Superior temporal gyrus (tissue), 1 donor: ENCODE results near the gene TMEM198.

Source experiments
- DNase-seq: peaks from one replicate; pipeline ENCODE4 v3.0.0-alpha.2; 2016; ENCODE audit errors: extremely low spot score

The TMEM198 gene

GRCh38 chr2:219562049-219563020 lies 18.5 kb downstream of the TMEM198 start:
- no peak for DNase-seq

GRCh38 chr2:219563271-219563928 lies 19.6 kb downstream of the TMEM198 start:
- no peak for DNase-seq

GRCh38 chr2:219565130-219566080 lies 21.6 kb downstream of the TMEM198 start:
- DNase-seq, result no peak

GRCh38 chr2:219566640-219567039 lies 22.8 kb downstream of the TMEM198 start:
- DNase-seq, result no peak

GRCh38 chr2:219567131-219567530 lies 23.3 kb downstream of the TMEM198 start:
- DNase-seq, result no peak

GRCh38 chr2:219567791-219568361 lies 24.0 kb downstream of the TMEM198 start:
- DNase-seq, result no peak

DNA sequence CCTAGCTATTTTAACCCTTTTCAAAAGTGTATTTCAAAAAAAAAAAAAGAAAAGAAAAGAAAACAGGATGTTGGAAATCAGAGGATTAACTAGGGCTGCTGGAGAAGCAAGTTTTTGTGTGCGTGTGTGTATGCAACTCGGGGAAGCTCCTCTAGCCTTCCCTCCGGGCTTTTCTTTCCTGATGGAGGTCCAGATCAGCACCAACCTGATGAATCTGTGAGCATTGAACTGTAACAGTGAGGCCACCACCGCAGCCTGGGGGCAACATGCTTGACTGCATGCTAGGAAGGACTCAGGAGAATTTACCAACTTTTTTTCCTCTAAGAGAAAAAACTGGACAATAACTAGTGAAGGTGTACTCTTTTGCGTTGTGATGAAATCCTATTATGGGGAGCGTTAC lies 25.2 kb downstream of the TMEM198 start:
- DNase-seq, result no peak

GRCh38 chr2:219569635-219570034 lies 25.8 kb downstream of the TMEM198 start:
- no peak for DNase-seq

- DNase-seq, result no peak
Observed at GRCh38 chr2:219570194-219570923, 26.5 kb downstream of the TMEM198 start.

GRCh38 chr2:219570924-219571310 lies 27.1 kb downstream of the TMEM198 start:
- no peak for DNase-seq

- DNase-seq, result no peak
Observed at GRCh38 chr2:219571311-219572236, 27.7 kb downstream of the TMEM198 start, which contains the start of gene OBSL1. Gene OBSL1 (minus strand): TSS chr2:219571539. CDS start chr2:219571232, 307 bp downstream.

DNA sequence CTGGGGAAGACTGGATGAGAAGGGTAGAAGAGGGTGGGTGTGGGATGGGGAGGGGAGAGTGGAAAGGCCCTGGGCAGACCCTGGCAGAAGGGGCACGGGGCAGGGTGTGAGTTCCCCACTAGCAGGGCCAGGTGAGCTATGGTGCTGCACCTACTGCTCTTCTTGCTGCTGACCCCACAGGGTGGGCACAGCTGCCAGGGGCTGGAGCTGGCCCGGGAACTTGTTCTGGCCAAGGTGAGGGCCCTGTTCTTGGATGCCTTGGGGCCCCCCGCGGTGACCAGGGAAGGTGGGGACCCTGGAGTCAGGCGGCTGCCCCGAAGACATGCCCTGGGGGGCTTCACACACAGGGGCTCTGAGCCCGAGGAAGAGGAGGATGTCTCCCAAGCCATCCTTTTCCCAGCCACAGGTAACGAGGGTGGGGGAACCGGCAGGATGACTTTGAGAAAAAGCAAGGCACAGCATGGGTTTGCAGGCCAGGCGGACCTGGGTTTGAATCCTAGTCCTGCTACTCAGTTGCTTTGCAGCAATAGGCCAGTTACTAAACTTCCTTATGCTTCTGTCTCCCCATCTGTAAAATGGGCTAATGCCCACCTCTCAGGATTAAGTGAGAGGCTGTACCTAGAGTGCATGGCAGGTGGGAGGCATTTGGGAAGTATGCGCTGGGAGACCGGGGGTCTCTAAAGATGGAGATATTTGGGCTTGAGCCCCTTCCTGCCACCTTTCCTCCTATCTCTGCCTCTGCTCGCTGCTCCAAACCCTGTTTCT lies 28.6 kb downstream of the TMEM198 start, which contains the start of gene INHA:
Gene INHA, plus strand, starts transcription at position 74 of the 765 bp plus-strand sequence. Its CDS starts 65 bp downstream, at position 139.
- no peak for DNase-seq

DNA sequence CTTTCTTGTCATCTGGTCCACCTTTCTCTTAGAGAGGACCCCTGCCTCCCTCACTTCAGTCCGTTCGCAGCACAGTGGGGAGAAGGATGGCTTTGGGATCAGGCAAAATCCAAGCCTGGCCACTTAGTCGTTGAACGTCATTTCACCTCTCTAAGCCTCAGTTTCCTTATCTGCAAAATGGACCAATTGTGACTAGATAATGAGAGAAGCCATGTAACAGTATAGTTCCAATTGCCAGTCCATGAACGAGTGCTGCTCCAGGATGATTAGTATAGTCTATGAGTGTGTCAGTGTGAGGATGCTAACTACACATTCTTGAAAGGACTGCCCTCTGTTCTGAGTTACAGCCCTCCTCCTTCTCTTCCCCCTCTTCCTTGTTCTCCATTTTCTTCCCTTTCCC lies 29.3 kb downstream of the TMEM198 start:
- DNase-seq, result no peak

DNA sequence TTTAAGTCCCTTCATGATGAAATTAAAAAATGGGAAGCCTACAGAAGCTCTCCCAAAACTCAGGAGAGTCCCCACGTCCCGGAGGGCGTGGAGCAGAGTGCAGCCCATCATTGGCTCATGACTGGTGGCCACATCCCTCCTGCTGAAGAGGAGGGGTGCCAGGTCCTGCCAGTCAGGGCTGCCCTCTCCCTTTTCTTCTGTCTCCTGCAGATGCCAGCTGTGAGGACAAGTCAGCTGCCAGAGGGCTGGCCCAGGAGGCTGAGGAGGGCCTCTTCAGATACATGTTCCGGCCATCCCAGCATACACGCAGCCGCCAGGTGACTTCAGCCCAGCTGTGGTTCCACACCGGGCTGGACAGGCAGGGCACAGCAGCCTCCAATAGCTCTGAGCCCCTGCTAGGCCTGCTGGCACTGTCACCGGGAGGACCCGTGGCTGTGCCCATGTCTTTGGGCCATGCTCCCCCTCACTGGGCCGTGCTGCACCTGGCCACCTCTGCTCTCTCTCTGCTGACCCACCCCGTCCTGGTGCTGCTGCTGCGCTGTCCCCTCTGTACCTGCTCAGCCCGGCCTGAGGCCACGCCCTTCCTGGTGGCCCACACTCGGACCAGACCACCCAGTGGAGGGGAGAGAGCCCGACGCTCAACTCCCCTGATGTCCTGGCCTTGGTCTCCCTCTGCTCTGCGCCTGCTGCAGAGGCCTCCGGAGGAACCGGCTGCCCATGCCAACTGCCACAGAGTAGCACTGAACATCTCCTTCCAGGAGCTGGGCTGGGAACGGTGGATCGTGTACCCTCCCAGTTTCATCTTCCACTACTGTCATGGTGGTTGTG lies 30.9 kb downstream of the TMEM198 start:
- no peak for DNase-seq

DNA sequence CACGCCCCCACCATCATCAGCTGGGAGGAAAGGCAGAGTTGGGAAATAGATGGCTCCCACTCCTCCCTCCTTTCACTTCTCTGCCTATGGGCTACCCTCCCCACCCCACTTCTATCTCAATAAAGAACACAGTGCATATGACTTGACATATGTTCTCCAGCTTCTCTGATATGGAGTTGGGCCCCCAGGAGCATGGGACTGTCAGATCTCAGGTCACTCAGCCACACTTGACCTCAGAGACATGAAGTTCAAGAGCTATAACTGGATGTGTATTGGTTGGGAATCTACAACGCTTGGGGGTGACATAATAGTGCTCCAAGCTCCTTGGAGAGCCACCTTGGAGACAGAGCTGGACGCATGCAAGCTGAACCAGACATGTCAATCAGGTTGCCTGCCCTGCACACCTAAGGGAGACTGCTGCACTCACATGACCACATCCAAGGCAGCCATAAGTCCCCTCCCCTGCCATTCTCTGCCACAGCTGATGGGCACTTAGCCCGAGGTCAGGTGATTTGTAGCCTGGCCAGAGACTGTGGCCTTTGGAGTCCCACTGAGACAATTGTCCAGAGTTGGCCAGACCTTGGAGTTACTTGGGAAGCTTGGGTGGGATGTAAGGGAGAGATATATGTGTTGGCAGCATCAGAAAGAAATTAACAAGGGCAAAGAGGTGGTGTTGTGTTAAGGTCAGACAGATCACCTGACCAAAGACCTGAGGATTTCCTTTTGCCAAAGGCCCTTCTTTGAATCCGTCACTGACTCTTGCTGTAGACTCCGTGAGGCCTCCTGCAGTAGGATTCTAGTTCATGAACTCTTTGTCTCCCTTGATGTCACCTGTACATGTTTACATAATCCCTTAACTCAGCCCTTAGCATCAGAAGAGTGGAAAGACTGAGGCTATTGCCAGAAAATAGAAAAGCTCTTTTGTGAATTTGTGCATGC lies 32.0 kb downstream of the TMEM198 start:
- no peak for DNase-seq

GRCh38 chr2:219576505-219577388 lies 32.9 kb downstream of the TMEM198 start:
- peak; percentile 11 for DNase-seq
